Gastroesophageal sphincter (tissue), 4 donors: Measurements from ENCODE around the gene TCP10L. TPM values are rescaled to one million over a fixed set of nuclear protein-coding genes. Genes with fewer than 3 reads are reported as not detected.

Experiments
- ATAC-seq: fragments of 150-250 bp; one replicate; pipeline ENCODE4 v1.9.1; 2016; ENCODE audit warnings: mild to moderate bottlenecking, moderate library complexity
- H3K27ac ChIP-seq, 4 donors: fragments of 200-600 bp; sonication (generic) in 3 of 4; 1 replicate in 3 of 4; 2 replicates in 1 of 4; pipeline ENCODE4 v1.5.1; 2016 to 2019
- H3K27me3 ChIP-seq: fragments of 200-600 bp; sonication (generic); one replicate; pipeline ENCODE4 v1.5.1; 2019
- H3K36me3 ChIP-seq, 2 donors: fragments of 200-600 bp; sonication (generic); one replicate each; pipeline ENCODE4 v1.5.1; 2019; ENCODE audit warnings: control low read depth in 1 of 2
- H3K4me1 ChIP-seq, 3 donors: fragments of 200-600 bp; sonication (generic); 1 replicate in 2 of 3; 2 replicates in 1 of 3; pipeline ENCODE4 v1.5.1; 2016 to 2019; ENCODE audit warnings: control low read depth in 2 of 3
- H3K4me3 ChIP-seq, 2 donors: fragments of 200-600 bp; sonication (generic); one replicate each; pipeline ENCODE4 v1.5.1; 2019; ENCODE audit warnings: mild to moderate bottlenecking in 1 of 2, moderate library complexity in 1 of 2
- H3K9me3 ChIP-seq, 3 donors: fragments of 200-600 bp; sonication (generic); one replicate each; pipeline ENCODE4 v1.5.1; 2017 to 2019; ENCODE audit warnings: control low read depth in 2 of 3
- CTCF ChIP-seq, 4 experiments: fragments of 200-600 bp in 2 of 4; fragments of 450-650 bp in 2 of 4; sonication (generic) in 1 of 4; IDR thresholded peaks; one replicate each; pipeline ENCODE4 v1.5.1; 2017 to 2019; ENCODE audit warnings: antibody characterized with exemption in 4 of 4, mild to moderate bottlenecking in 2 of 4, moderate library complexity in 2 of 4
- EP300 ChIP-seq: sonication (generic); formaldehyde crosslinking; IDR thresholded peaks from one replicate; pipeline ENCODE4 v1.6.1; 2017; ENCODE audit warnings: antibody characterized with exemption, mild to moderate bottlenecking
- POLR2A ChIP-seq, 2 donors: fragments of 450-650 bp; IDR thresholded peaks; one replicate each; pipeline ENCODE4 v1.6.1; 2017; ENCODE audit warnings: antibody characterized with exemption in 2 of 2, mild to moderate bottlenecking in 2 of 2, moderate library complexity in 1 of 2
- POLR2AphosphoS5 ChIP-seq: sonication (generic); formaldehyde crosslinking; IDR thresholded peaks from one replicate; pipeline ENCODE4 v1.6.1; 2017; ENCODE audit warnings: antibody characterized with exemption
- WGBS, 2 donors: methylation state at CpG; one replicate each; pipeline ENCODE4 v1.1.5; 2018; ENCODE audit warnings: low coverage in 1 of 2; 5-methylcytosine and 5-hydroxymethylcytosine counted together
- total RNA-seq, 4 donors: library from RNA; depleted of rRNA; stranded (reverse); fragments of >200 nt; gene quantifications; one replicate each; pipeline ENCODE4 v1.1.0, GENCODE V29; 2016

The TCP10L gene
- total RNA-seq, 4 donors from 2014 or later, result 1.6 to 2.7 TPM; not detected in 2

- ATAC-seq, result no peak
- TF ChIP-seq EP300, result no peak
- no peak for TF ChIP-seq POLR2A (IDR thresholded peaks at IDR 0.05)
- no peak for TF ChIP-seq POLR2AphosphoS5
- TF ChIP-seq CTCF (IDR thresholded peaks at IDR 0.05), result no peak
- Histone ChIP-seq H3K4me3 (no peak overlapping the region), H3K36me3 (no peaks in the 10 kb centered on the region), H3K27me3 (no peaks in the 10 kb centered on the region), H3K27ac (no peak overlapping the region), H3K9me3 (no peaks in the 10 kb centered on the region), H3K4me1 (peaks cover 0 to 13% (median 0%) of the 10 kb centered on the region in 3 donors)
- WGBS, 2 donors, result 79 to 96% methylated on average over 6 of the region's 6 CpGs
Observed at GRCh38 chr21:32559006-32559610, 26.2 kb downstream of the TCP10L start.

DNA sequence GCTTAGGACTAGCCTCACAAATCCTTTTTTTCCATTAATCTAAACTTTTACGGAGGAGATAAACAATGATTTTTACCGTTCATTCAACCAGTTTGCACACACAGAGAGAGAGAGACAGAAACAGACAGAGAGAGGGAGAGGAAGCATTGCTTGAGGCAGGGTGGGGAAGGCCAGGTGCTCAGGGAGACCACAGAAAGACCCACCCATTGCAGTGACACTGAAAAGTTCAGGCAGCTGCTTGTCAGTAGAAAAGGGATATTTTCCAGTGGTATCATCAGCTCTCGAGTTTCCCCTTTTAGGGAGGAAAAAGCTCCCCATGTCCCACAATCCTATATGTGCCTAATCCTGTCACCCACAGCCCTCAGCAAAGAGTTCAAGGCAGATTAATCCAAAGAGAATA is 27.2 kb downstream of the TCP10L start:
- H3K9me3 ChIP-seq, result no peaks in the 10 kb centered on the region
- TF ChIP-seq POLR2AphosphoS5, result no peak
- no peak for TF ChIP-seq CTCF (IDR thresholded peaks at IDR 0.05)
- TF ChIP-seq POLR2A (IDR thresholded peaks at IDR 0.05), result no peak
- H3K4me1 ChIP-seq, result peaks cover 0 to 13% (median 0%) of the 10 kb centered on the region in 3 donors
- 73 to 83% methylated on average over 1 to 2 of the region's 3 CpGs for WGBS, 2 donors
- no peak for ATAC-seq
- no peak overlapping the region for H3K27ac ChIP-seq
- H3K4me3 ChIP-seq, result no peak overlapping the region
- H3K36me3 ChIP-seq, result no peaks in the 10 kb centered on the region
- no peaks in the 10 kb centered on the region for H3K27me3 ChIP-seq

DNA sequence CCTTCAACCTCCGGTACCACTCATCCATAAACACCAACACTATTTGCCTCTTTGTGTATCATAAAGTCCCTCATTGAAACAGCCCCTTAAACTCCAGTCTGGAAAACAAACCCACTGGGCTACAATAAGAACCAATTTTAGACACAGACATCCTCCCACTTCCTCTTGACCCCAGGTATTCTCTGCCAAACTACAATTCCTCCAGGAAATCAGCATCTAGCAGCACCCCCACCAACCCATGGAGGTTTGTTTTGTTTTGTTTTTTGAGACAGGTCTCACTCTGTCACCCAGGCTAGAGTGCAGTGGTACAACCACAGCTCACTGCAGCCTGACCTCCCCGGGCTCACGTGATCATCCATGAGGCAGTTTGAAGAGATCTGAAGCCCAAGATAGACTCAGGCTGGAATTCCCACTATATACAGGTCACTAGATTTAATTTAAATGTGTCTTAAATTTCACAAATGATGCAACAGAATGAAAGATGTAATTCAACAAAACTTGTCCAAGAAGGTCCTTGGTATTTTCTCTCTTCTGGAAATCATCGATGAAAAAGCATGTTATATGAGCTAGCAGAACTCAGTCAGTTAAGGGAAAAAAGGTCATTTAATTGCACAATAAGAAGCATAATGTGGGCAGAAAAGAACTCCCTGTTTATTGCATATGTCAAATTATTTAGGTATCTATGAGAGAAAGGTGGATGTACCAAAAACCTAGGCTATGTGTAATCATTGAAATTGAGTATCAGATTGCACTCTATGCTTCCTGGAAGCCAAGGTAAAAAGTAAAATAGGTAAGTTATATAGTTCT is 30.3 kb downstream of the TCP10L start:
- no peaks in the 10 kb centered on the region for H3K4me1 ChIP-seq
- WGBS, 2 donors, result 97 to 100% methylated on average over 1 to 4 of the region's 4 CpGs
- no peak overlapping the region for H3K4me3 ChIP-seq
- no peak overlapping the region for H3K27ac ChIP-seq
- H3K27me3 ChIP-seq, result no peaks in the 10 kb centered on the region
- no peak for TF ChIP-seq POLR2AphosphoS5
- no peak for TF ChIP-seq EP300
- TF ChIP-seq POLR2A (IDR thresholded peaks at IDR 0.05), result no peak
- TF ChIP-seq CTCF (IDR thresholded peaks at IDR 0.05), result no peak
- no peak for ATAC-seq
- no peaks in the 10 kb centered on the region for H3K9me3 ChIP-seq
- H3K36me3 ChIP-seq, result no peaks in the 10 kb centered on the region

- H3K27ac ChIP-seq, result no peak overlapping the region
- 57 to 60% methylated on average over 2 to 3 of the region's 3 CpGs for WGBS, 2 donors
- no peaks in the 10 kb centered on the region for H3K36me3 ChIP-seq
- no peaks in the 10 kb centered on the region for H3K27me3 ChIP-seq
- no peak for ATAC-seq
- TF ChIP-seq POLR2AphosphoS5 (no peak), POLR2A (IDR thresholded peaks at IDR 0.05) (no peak), CTCF (IDR thresholded peaks at IDR 0.05) (no peak), EP300 (no peak)
- H3K4me1 ChIP-seq, result no peaks in the 10 kb centered on the region
- H3K9me3 ChIP-seq, result no peaks in the 10 kb centered on the region
- no peak overlapping the region for H3K4me3 ChIP-seq
Observed at GRCh38 chr21:32549886-32550285, 35.4 kb downstream of the TCP10L start.

GRCh38 chr21:32549440-32549839 is 35.9 kb downstream of the TCP10L start:
- Histone ChIP-seq H3K9me3 (no peaks in the 10 kb centered on the region), H3K27ac (no peak overlapping the region), H3K4me3 (no peak overlapping the region), H3K27me3 (no peaks in the 10 kb centered on the region), H3K4me1 (no peaks in the 10 kb centered on the region), H3K36me3 (no peaks in the 10 kb centered on the region)
- 79% methylated on average over 1 of the region's 1 CpG; no CpG with 5 or more reads in 1 of the 2 donors for WGBS, 2 donors
- TF ChIP-seq EP300, result no peak
- no peak for TF ChIP-seq POLR2A (IDR thresholded peaks at IDR 0.05)
- TF ChIP-seq POLR2AphosphoS5, result no peak
- TF ChIP-seq CTCF (IDR thresholded peaks at IDR 0.05), result no peak
- ATAC-seq, result no peak
